ENCODE measurements around the gene ANXA9.

The ANXA9 gene

GRCh38 chr1:151024540-151025146, 42.6 kb downstream of the ANXA9 start:
- TF ChIP-seq, protein P1, sequence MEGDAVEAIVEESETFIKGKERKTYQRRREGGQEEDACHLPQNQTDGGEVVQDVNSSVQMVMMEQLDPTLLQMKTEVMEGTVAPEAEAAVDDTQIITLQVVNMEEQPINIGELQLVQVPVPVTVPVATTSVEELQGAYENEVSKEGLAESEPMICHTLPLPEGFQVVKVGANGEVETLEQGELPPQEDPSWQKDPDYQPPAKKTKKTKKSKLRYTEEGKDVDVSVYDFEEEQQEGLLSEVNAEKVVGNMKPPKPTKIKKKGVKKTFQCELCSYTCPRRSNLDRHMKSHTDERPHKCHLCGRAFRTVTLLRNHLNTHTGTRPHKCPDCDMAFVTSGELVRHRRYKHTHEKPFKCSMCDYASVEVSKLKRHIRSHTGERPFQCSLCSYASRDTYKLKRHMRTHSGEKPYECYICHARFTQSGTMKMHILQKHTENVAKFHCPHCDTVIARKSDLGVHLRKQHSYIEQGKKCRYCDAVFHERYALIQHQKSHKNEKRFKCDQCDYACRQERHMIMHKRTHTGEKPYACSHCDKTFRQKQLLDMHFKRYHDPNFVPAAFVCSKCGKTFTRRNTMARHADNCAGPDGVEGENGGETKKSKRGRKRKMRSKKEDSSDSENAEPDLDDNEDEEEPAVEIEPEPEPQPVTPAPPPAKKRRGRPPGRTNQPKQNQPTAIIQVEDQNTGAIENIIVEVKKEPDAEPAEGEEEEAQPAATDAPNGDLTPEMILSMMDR (IDR thresholded peaks at IDR 0.05), result peak; percentile 58
- DNase-seq (ENCODE audit: low spot score), result peak; percentile 82
- Histone ChIP-seq H3K4me3 (no peak overlapping the region), H3K27ac (peak overlapping the region in 1 of 2 donors; percentile 54)

DNA sequence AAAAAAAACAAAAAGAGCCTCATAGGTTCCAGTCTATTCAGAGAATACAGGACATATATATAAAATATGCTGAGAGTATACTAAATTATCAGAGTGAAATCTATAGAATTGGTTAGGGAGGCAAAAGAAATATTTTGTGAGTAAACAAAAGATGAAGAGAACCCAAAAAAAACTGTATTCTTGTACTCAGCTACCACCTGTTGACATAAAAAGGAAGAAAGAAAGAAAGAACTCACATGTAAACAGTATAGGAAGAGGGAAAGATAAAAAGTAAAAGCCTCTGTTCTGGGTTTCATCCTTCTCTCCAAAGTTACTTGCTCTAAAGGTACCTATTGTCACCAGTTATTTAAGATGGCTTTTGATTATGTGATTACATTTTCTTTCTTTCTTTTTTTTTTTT, 44.4 kb downstream of the ANXA9 start:
- Histone ChIP-seq H3K4me3 (no peak overlapping the region), H3K27ac (no peak overlapping the region)
- no peak for DNase-seq (ENCODE audit: low spot score)
- TF ChIP-seq, protein P1 (IDR thresholded peaks at IDR 0.05), result no peak

- DNase-seq (ENCODE audit: low spot score), result no peak
- no peak overlapping the region for H3K4me3 ChIP-seq
- TF ChIP-seq, protein P1 (IDR thresholded peaks at IDR 0.05), result no peak
- H3K27ac ChIP-seq, result no peak overlapping the region
These were observed 50.1 kb downstream of the ANXA9 start for GRCh38 chr1:151032164-151032563.

GRCh38 chr1:151035167-151035566, 53.1 kb downstream of the ANXA9 start:
- DNase-seq (ENCODE audit: low spot score), result no peak
- no peak overlapping the region for H3K27ac ChIP-seq
- H3K4me3 ChIP-seq, result no peak overlapping the region
- TF ChIP-seq, protein P1 (IDR thresholded peaks at IDR 0.05), result no peak

DNA sequence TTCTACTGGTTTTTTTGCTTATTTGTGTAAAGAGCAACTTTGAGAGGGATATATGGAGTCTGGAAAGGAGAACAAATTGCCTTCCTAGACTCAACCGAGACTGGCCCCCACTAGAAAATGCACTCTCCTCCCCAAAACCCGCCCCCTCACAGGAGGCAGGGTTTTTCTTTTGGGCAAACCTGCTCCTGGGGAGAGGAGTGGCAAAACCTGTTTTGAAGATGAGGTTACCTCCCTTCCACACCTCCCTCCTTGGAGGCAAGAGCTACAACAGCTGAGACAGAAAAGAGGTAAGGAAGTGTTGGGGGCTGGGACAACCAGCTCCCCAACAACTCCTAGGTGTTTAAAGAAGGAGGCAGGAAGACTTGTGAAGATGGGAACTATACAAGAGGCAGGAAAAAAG, 54.3 kb downstream of the ANXA9 start, which contains the start of gene BNIPL:
Gene BNIPL (plus strand): TSS at position 231 of the 400 bp plus-strand sequence. CDS start 140 bp downstream, at position 371.
- Histone ChIP-seq H3K4me3 (no peak within 1 kb of the TSS), H3K27ac (no peak within 1 kb of the TSS)
- TF ChIP-seq, protein P1 (IDR thresholded peaks at IDR 0.05), result no peak
- no peak for DNase-seq (ENCODE audit: low spot score)

DNA sequence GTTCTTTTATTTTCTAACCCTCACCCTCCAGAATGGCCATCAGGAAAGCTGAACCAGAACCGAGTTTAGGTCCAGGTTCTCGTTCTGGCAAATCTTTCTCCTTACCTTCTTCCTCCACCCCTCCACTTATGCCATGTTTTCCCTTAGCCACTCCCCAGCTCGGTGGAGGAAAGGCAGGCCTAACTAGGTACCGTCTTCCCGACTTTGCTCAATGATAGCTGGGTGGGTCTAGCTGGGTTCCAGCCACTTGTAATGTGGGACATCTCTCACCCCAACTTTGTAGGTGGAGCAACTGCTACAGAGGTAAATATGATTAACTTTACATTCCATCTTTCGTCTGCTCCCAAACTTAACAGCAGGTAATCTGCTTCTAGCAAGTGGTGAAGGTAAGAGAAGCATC, 54.9 kb downstream of the ANXA9 start:
- Histone ChIP-seq H3K4me3 (no peak overlapping the region), H3K27ac (no peak overlapping the region)
- DNase-seq (ENCODE audit: low spot score), result no peak
- TF ChIP-seq, protein P1 (IDR thresholded peaks at IDR 0.05), result no peak

GRCh38 chr1:151039521-151039920, 57.4 kb downstream of the ANXA9 start:
- H3K4me3 ChIP-seq, result no peak overlapping the region
- no peak for DNase-seq (ENCODE audit: low spot score)
- TF ChIP-seq, protein P1 (IDR thresholded peaks at IDR 0.05), result no peak

More at GRCh38 chr1:151039521-151039920, 57.4 kb downstream of the ANXA9 start:
- no peak overlapping the region for H3K27ac ChIP-seq
